HG03095 (cell line): Measurements from ENCODE around the gene SOX14.

Experiments
- ATAC-seq: cut with Tn5 transposase; IDR thresholded peaks from one replicate; pipeline ENCODE4 v1.9.1; 2021; ENCODE audit warnings: moderate library complexity; ENCODE audit not compliant: unreplicated experiment

SOX14 gene

GRCh38 chr3:137767538-137768360 lies 3.6 kb downstream of the SOX14 start:
- no peak for ATAC-seq

- no peak for ATAC-seq
Measured at GRCh38 chr3:137768361-137769321, 4.5 kb downstream of the SOX14 start.

- no peak for ATAC-seq
Measured at GRCh38 chr3:137769322-137770065, 5.4 kb downstream of the SOX14 start.

- ATAC-seq = no peak
Measured at GRCh38 chr3:137770066-137770834, 6.1 kb downstream of the SOX14 start.

- ATAC-seq = no peak
Measured at GRCh38 chr3:137770835-137771399, 6.8 kb downstream of the SOX14 start.

GRCh38 chr3:137771401-137772213 lies 7.5 kb downstream of the SOX14 start:
- ATAC-seq = no peak

GRCh38 chr3:137772214-137772955 lies 8.3 kb downstream of the SOX14 start:
- no peak for ATAC-seq

GRCh38 chr3:137778941-137779340 lies 14.8 kb downstream of the SOX14 start:
- no peak for ATAC-seq

- no peak for ATAC-seq
Measured at GRCh38 chr3:137787529-137787928, 23.4 kb downstream of the SOX14 start.

GRCh38 chr3:137789236-137789635 lies 25.1 kb downstream of the SOX14 start:
- ATAC-seq = no peak

GRCh38 chr3:137792626-137793271 lies 28.6 kb downstream of the SOX14 start:
- no peak for ATAC-seq

- ATAC-seq = no peak
Measured at GRCh38 chr3:137796993-137797392, 32.9 kb downstream of the SOX14 start.

- ATAC-seq = no peak
Measured at GRCh38 chr3:137803215-137803614, 39.1 kb downstream of the SOX14 start.

GRCh38 chr3:137807998-137808397 lies 43.9 kb downstream of the SOX14 start:
- no peak for ATAC-seq

- ATAC-seq = no peak
Measured at GRCh38 chr3:137809509-137809908, 45.4 kb downstream of the SOX14 start.

- no peak for ATAC-seq
Measured at GRCh38 chr3:137812023-137812422, 47.9 kb downstream of the SOX14 start.

GRCh38 chr3:137815251-137815650 lies 51.1 kb downstream of the SOX14 start:
- no peak for ATAC-seq
